Brain pericyte (primary cell): ENCODE results near the gene SPATS2.
"Not testable (repeated sequence)": the region's sequence is repeated elsewhere in the genome, so short reads cannot be mapped to it uniquely, and the experiment has no call there.

Experiments used
- DNase-seq: peaks from one replicate; pipeline ENCODE4 v3.0.0-alpha.2; 2012; ENCODE audit warnings: low read depth, low spot score

Gene SPATS2

GRCh38 chr12:49349266-49349665 lies 18.0 kb upstream of the SPATS2 start:
- no peak for DNase-seq

- no peak for DNase-seq
Observed at GRCh38 chr12:49352351-49352750, 14.9 kb upstream of the SPATS2 start.

GRCh38 chr12:49355913-49356312 lies 11.3 kb upstream of the SPATS2 start:
- DNase-seq = no peak

GRCh38 chr12:49357103-49357678 lies 10.1 kb upstream of the SPATS2 start:
- no peak for DNase-seq

GRCh38 chr12:49358483-49359141 lies 8.7 kb upstream of the SPATS2 start:
- no peak for DNase-seq

- DNase-seq = no peak
Observed at GRCh38 chr12:49359671-49360070, 7.6 kb upstream of the SPATS2 start.

- DNase-seq = no peak
Observed at GRCh38 chr12:49362077-49362476, 5.2 kb upstream of the SPATS2 start.

GRCh38 chr12:49364989-49365388 lies 2.3 kb upstream of the SPATS2 start:
- no peak for DNase-seq

- no peak for DNase-seq
Observed at GRCh38 chr12:49365542-49365941, 1.7 kb upstream of the SPATS2 start.

GRCh38 chr12:49366096-49366651 lies 1.1 kb upstream of the SPATS2 start:
- no peak for DNase-seq

GRCh38 chr12:49366652-49367380 lies 446 bp upstream of the SPATS2 start:
- peak; percentile 86 for DNase-seq

- no peak for DNase-seq
Observed at GRCh38 chr12:49368240-49368600, 958 bp downstream of the SPATS2 start.

- DNase-seq = no peak
Observed at GRCh38 chr12:49369411-49370145, 2.3 kb downstream of the SPATS2 start.

- DNase-seq = no peak
Observed at GRCh38 chr12:49370539-49370938, 3.3 kb downstream of the SPATS2 start.

GRCh38 chr12:49375406-49375805 lies 8.1 kb downstream of the SPATS2 start:
- DNase-seq = no peak

GRCh38 chr12:49377386-49377785 lies 10.1 kb downstream of the SPATS2 start:
- DNase-seq = no peak

GRCh38 chr12:49380184-49380583 lies 12.9 kb downstream of the SPATS2 start:
- DNase-seq = not testable (repeated sequence)

GRCh38 chr12:49388682-49389386 lies 21.6 kb downstream of the SPATS2 start:
- DNase-seq = no peak

- DNase-seq = no peak
Observed at GRCh38 chr12:49389387-49389703, 22.1 kb downstream of the SPATS2 start.

- DNase-seq = no peak
Observed at GRCh38 chr12:49397000-49397399, 29.7 kb downstream of the SPATS2 start.

- DNase-seq = no peak
Observed at GRCh38 chr12:49400304-49400703, 33.0 kb downstream of the SPATS2 start.
